Stomach (tissue), 19 donors: ENCODE results near the gene ZNF763. TPM values are rescaled to one million over a fixed set of nuclear protein-coding genes. Genes with fewer than 3 reads are reported as not detected.
"Not testable (repeated sequence)": the region's sequence is repeated elsewhere in the genome, so short reads cannot be mapped to it uniquely, and the experiment has no call there.

Source experiments
- DNase-seq, 2 donors: peaks; one replicate each; pipeline versions ENCODE4 v3.0.0 to v3.0.0-alpha.2; 2013 to 2019
- H3K27ac ChIP-seq, 5 donors: fragments of 200-600 bp in 4 of 5; sonication (generic) in 4 of 5; one replicate each; pipeline ENCODE4 v1.5.1; 2013 to 2019; ENCODE audit warnings: mild to moderate bottlenecking in 1 of 5, moderate library complexity in 1 of 5
- H3K27me3 ChIP-seq, 3 donors: fragments of 200-600 bp; sonication (generic); one replicate each; pipeline ENCODE4 v1.5.1; 2017 to 2019; ENCODE audit warnings: mixed run types in 1 of 3
- H3K36me3 ChIP-seq, 4 donors: fragments of 200-600 bp; sonication (generic); 1 replicate in 3 of 4; 2 replicates in 1 of 4; pipeline ENCODE4 v1.5.1; 2016 to 2019
- H3K4me1 ChIP-seq, 4 donors: fragments of 200-600 bp; sonication (generic); one replicate each; pipeline ENCODE4 v1.5.1; 2016 to 2019
- H3K4me3 ChIP-seq, 4 donors: fragments of 200-600 bp; sonication (generic) in 3 of 4; one replicate each; pipeline ENCODE4 v1.5.1; 2016 to 2019; ENCODE audit warnings: mild to moderate bottlenecking in 1 of 4
- H3K9me3 ChIP-seq, 4 donors: fragments of 200-600 bp; sonication (generic); one replicate each; pipeline ENCODE4 v1.5.1; 2016 to 2019
- EP300 ChIP-seq: sonication (generic); formaldehyde crosslinking; IDR thresholded peaks from one replicate; pipeline ENCODE4 v1.6.1; 2017; ENCODE audit warnings: antibody characterized with exemption
- POLR2A ChIP-seq, 4 donors: fragments of 450-650 bp; IDR thresholded peaks; one replicate each; pipeline ENCODE4 v1.6.1; 2016; ENCODE audit warnings: antibody characterized with exemption in 4 of 4, control low read depth in 2 of 4, mild to moderate bottlenecking in 1 of 4, moderate library complexity in 1 of 4
- POLR2AphosphoS5 ChIP-seq, 3 donors: sonication (generic); formaldehyde crosslinking; IDR thresholded peaks; one replicate each; pipeline ENCODE4 v1.6.1; 2016; ENCODE audit warnings: antibody characterized with exemption in 3 of 3
- WGBS, 5 donors: extraction: QIAGEN DNeasy Blood & Tissue Kit in 3 of 5; methylation state at CpG; one replicate each; pipeline versions ENCODE4 v1.1.5 to v1.1.7; 2013 to 2018; 5-methylcytosine and 5-hydroxymethylcytosine counted together
- intact Hi-C: fragments of 100-400 bp; cut with DNase I; formaldehyde crosslinking; loops from one replicate; pipeline ENCODE4 v1.15.1; 2023; ENCODE audit warnings: low total_unique reads
- long read RNA-seq, 10 donors: transcript quantifications; one replicate each; lab custom pipeline, GENCODE V29; 2026
- polyA plus RNA-seq, 3 donors: library from polyadenylated mRNA; stranded (reverse); fragments of 200-250 nt; gene quantifications; one replicate each; pipeline ENCODE4 v1.2.3, GENCODE V29; 2013
- total RNA-seq, 5 donors: library from RNA; depleted of rRNA; stranded (reverse); fragments of >200 nt; gene quantifications; one replicate each; pipeline versions ENCODE4 v1.1.0 to v1.2.3, GENCODE V29; 2014 to 2016
- TF ChIP-seq, protein P1 (sequence below), 7 experiments: fragments of 450-650 bp in 4 of 7; fragments of 200-600 bp in 3 of 7; sonication (generic) in 3 of 7; IDR thresholded peaks; one replicate each; pipeline ENCODE4 v1.5.1; 2016 to 2019; ENCODE audit warnings: antibody characterized with exemption in 7 of 7, control low read depth in 2 of 7, mild to moderate bottlenecking in 1 of 7
- donor health status: healthy with polysubstance abuse.
- donor health status: Bipolar disorder and iron deficiency.
- donor health status: healthy.

Gene ZNF763
- 1 to 10 TPM in 4 of 5 donors, not detected in 1; 2.2 to 5.7 (median 3.3) TPM for total RNA-seq
- polyA plus RNA-seq = 1 to 10 TPM; 1.3 to 5.0 (median 3.4) TPM
- long read RNA-seq, donor 1 = 0 reads
- long read RNA-seq, donor 2, partial matches to known transcripts = 0 of 1 reads
- long read RNA-seq, donor 2, other reads (novel, unspliced or antisense) = 0 of 1 reads
- long read RNA-seq, donor 3 = 0 reads
- long read RNA-seq, donor 4 = 0 reads
- long read RNA-seq, donor 5 = 0 reads
- long read RNA-seq, donor 6, partial matches to known transcripts = 0 of 3 reads
- long read RNA-seq, donor 6, other reads (novel, unspliced or antisense) = 0 of 3 reads
- long read RNA-seq, donor 7 = 0 reads
- long read RNA-seq, donor 8 = 0 reads
- long read RNA-seq, donor 9 = 0 reads
- long read RNA-seq, donor 10 = 0 reads

DNA sequence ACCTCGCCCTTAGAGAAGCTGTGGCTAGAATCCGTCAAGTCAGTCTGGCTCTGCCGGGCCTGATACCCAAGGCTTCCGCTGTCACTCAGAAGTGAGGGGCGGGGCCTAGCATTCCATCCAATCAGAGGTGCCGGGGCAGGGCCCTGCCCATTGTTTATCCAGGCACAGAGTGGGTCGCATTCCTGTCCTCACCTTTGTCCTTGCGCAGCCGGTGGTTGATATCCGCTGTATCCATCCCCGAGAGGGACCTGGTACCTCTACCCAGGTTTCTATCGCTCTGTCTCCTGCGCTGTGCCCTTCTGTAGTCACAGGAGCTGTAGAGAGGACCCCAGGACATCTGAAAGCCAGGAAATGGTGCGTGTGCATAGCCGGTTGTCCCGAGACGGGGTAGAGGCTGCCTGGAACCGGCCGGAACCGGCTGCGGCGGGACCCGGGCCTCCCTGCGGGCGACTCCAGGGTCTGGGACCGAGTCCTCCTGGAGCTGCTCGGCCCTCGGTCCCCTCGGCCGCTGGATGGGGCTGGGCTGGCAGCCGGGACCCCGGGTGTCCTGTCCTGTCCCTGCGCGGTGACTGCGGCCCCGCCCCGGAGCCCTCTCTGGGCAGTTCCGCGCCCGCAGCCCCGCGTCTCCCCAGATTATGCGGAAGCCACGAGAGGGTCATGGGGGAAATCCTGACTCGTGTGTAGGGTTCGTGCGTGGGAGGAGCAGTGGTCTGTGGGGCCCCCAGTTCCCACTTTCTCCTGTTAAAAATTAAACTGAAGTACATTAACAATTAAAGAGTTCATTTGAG, at the start of gene ZNF763:
Gene ZNF763, plus strand, starts transcription at position 183 of the 788 bp plus-strand sequence. Its CDS starts 169 bp downstream, at position 352.
- Histone ChIP-seq H3K27me3 (no peaks in the 10 kb centered on the region), H3K36me3 (peaks cover 0 to 14% (median 1%) of the 10 kb centered on the region in 4 donors), H3K4me3 (peak within 1 kb of the TSS; percentile 59 to 79 (median 76)), H3K9me3 (no peaks in the 10 kb centered on the region), H3K27ac (peak within 1 kb of the TSS; percentile 91 to 97 (median 94)), H3K4me1 (peaks cover 14 to 26% (median 20%) of the 10 kb centered on the region in 4 donors)
- DNase-seq = peak; percentile 96 to 97
- intact Hi-C loops = no loop called here
- TF ChIP-seq POLR2A (IDR thresholded peaks at IDR 0.05) = peak in 1 of 4 donors; percentile 20
- peak in 2 of 3 donors; percentile 58 to 64 for TF ChIP-seq POLR2AphosphoS5 (IDR thresholded peaks at IDR 0.05)
- TF ChIP-seq, protein P1, sequence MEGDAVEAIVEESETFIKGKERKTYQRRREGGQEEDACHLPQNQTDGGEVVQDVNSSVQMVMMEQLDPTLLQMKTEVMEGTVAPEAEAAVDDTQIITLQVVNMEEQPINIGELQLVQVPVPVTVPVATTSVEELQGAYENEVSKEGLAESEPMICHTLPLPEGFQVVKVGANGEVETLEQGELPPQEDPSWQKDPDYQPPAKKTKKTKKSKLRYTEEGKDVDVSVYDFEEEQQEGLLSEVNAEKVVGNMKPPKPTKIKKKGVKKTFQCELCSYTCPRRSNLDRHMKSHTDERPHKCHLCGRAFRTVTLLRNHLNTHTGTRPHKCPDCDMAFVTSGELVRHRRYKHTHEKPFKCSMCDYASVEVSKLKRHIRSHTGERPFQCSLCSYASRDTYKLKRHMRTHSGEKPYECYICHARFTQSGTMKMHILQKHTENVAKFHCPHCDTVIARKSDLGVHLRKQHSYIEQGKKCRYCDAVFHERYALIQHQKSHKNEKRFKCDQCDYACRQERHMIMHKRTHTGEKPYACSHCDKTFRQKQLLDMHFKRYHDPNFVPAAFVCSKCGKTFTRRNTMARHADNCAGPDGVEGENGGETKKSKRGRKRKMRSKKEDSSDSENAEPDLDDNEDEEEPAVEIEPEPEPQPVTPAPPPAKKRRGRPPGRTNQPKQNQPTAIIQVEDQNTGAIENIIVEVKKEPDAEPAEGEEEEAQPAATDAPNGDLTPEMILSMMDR (IDR thresholded peaks at IDR 0.05) = no peak
- peak; percentile 54 for TF ChIP-seq EP300
- WGBS, 5 donors = 0 to 1% (median 0%) methylated on average over 36 to 47 of the region's 47 CpGs

DNA sequence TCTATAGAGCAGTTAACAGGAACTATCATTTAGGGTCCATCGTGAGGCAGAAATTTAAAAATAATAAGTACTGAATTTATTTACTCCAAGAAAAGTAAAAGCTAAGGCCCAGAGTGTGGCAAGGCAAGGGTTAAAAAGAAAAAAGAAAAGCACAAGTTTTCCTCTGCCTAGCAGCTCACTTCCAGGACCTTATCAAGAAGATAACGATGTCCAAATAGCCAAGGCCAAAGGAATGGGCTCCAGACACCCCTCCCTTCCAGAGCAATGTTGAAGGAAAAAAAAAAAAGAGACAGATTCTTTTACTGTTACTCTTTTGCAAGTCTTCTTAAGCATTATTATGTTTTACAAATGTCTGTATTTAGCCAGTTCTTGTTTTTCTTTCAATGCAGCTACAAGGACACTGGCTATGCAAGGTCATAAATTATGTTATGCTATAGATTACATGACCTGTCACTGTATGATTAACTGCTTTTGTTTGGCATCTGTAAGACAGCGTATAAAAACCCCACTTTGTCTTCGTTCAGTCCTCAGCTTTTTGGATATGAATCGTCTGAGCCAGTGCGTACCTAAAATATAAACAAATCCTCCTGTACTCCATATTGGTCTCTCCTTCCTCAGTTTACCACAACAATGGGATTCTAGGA, 42.9 kb upstream of the ZNF763 start:
- no peak overlapping the region for H3K27ac ChIP-seq
- H3K36me3 ChIP-seq = no peaks in the 10 kb centered on the region
- peaks cover 13 to 51% (median 34%) of the 10 kb centered on the region in 4 donors for H3K4me1 ChIP-seq
- H3K27me3 ChIP-seq = no peaks in the 10 kb centered on the region
- peaks cover 0 to 4% (median 0%) of the 10 kb centered on the region in 4 donors for H3K9me3 ChIP-seq
- TF ChIP-seq POLR2A (IDR thresholded peaks at IDR 0.05) (no peak), POLR2AphosphoS5 (IDR thresholded peaks at IDR 0.05) (peak; percentile 11 to 22 (median 21)), EP300 (no peak)
- TF ChIP-seq, protein P1 (IDR thresholded peaks at IDR 0.05) = no peak
- WGBS, 5 donors = 16 to 30% (median 21%) methylated on average over 6 of the region's 6 CpGs
- DNase-seq = peak; percentile 30 to 62
- intact Hi-C loops = loop anchor here (10.0 kb wide), 1 partner anchor 63 kb away; no protein-coding TSS in a partner anchor
- no peak overlapping the region for H3K4me3 ChIP-seq

DNA sequence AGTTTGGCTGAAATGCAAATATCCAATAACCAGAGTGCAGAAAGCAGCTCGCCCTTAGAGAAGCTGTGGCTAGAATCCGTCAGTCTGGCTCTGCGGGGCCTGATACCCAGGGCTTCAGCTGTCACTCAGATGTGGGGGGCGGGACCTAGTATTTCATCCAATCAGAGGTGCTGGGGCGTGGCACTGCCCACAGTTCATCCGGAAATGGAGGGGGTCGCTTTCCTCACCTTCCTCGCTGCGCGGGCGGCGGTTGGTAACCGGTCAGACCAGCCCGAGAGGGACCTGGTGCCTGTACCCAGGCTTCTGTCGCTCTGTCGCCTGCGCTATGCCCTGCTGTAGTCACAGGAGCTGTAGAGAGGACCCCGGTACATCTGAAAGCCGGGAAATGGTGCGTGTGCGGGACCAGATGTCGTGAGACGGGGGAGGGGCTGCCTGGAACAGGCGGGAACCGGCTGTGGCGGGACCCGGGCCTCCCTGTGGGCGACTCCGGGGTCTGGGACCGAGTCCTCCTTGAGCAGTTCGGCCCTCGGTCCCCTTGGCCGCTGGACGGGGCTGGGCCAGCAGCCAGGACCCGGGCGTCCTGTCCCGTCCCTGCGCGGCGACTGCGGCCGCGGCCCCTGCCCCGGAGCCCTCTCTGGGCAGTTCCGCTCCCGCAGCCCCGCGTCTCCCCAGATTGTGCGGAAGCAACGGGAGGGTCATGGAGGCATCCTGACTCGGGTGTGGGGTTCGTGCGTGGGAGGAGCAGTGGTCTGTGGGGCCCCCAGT, 39.8 kb upstream of the ZNF763 start, which contains the start of gene ZNF700:
Gene ZNF700, plus strand, starts transcription at position 222 of the 765 bp plus-strand sequence. Its CDS starts 104 bp downstream, at position 326.
- peak; percentile 98 for DNase-seq
- 0% methylated on average over 25 to 53 of the region's 53 CpGs for WGBS, 5 donors
- Histone ChIP-seq H3K9me3 (no peaks in the 10 kb centered on the region), H3K27ac (peak within 1 kb of the TSS; percentile 94 to 99 (median 97)), H3K27me3 (no peaks in the 10 kb centered on the region), H3K4me1 (peaks cover 14 to 63% (median 37%) of the 10 kb centered on the region in 4 donors), H3K36me3 (no peaks in the 10 kb centered on the region), H3K4me3 (peak within 1 kb of the TSS; percentile 68 to 94 (median 80))
- no peak for TF ChIP-seq EP300
- TF ChIP-seq POLR2AphosphoS5 (IDR thresholded peaks at IDR 0.05) = peak; percentile 27 to 89 (median 85)
- TF ChIP-seq, protein P1 (IDR thresholded peaks at IDR 0.05) = no peak
- peak in 1 of 4 donors; percentile 34 for TF ChIP-seq POLR2A (IDR thresholded peaks at IDR 0.05)
- intact Hi-C loops = loop anchor here (10.0 kb wide), 1 partner anchor 60 kb away; no protein-coding TSS in a partner anchor

DNA sequence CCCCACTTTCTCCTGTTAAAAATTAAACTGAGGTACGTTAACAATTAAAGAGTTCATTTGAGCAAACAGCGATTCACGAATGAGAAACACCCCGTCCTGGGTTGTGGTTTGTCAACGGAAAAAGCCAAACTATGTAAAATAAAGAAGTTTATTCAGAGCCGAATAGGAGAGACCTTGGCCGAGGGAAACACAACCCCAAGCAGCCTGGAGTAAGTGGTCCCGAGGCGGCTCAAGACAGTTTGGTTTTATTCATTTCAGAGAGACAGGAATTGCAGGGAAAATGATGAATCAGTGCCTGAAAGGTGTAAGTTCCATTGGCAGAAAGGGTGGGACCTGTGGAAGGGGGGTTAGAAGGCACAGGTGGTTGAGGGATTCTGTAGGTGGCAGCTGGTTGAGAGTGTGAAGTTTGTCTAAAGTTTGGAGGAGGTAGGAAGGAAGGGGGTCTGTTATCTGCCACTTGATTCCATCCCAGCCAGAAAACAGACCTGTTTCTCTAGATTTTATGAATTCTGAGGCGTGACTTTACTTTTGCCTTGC, 39.1 kb upstream of the ZNF763 start:
- H3K36me3 ChIP-seq, H3K27me3 ChIP-seq, H3K9me3 ChIP-seq: not testable (repeated sequence)
- WGBS, 5 donors = 3 to 5% (median 5%) methylated on average over 10 of the region's 10 CpGs
- peak overlapping the region; percentile 94 to 99 (median 97) for H3K27ac ChIP-seq
- peak overlapping the region; percentile 68 to 94 (median 80) for H3K4me3 ChIP-seq
- peaks cover 14 to 63% (median 37%) of the 10 kb centered on the region in 4 donors for H3K4me1 ChIP-seq
- intact Hi-C loops = loop anchor here (10.0 kb wide), 1 partner anchor 59 kb away; no protein-coding TSS in a partner anchor
- DNase-seq = peak in 1 of 2 donors; percentile 12
